ENCODE data around the gene YIPF6.
"Not testable (repeated sequence)": the region's sequence is repeated elsewhere in the genome, so short reads cannot be mapped to it uniquely, and the experiment has no call there.

The YIPF6 gene, protein sequence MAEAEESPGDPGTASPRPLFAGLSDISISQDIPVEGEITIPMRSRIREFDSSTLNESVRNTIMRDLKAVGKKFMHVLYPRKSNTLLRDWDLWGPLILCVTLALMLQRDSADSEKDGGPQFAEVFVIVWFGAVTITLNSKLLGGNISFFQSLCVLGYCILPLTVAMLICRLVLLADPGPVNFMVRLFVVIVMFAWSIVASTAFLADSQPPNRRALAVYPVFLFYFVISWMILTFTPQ

DNA sequence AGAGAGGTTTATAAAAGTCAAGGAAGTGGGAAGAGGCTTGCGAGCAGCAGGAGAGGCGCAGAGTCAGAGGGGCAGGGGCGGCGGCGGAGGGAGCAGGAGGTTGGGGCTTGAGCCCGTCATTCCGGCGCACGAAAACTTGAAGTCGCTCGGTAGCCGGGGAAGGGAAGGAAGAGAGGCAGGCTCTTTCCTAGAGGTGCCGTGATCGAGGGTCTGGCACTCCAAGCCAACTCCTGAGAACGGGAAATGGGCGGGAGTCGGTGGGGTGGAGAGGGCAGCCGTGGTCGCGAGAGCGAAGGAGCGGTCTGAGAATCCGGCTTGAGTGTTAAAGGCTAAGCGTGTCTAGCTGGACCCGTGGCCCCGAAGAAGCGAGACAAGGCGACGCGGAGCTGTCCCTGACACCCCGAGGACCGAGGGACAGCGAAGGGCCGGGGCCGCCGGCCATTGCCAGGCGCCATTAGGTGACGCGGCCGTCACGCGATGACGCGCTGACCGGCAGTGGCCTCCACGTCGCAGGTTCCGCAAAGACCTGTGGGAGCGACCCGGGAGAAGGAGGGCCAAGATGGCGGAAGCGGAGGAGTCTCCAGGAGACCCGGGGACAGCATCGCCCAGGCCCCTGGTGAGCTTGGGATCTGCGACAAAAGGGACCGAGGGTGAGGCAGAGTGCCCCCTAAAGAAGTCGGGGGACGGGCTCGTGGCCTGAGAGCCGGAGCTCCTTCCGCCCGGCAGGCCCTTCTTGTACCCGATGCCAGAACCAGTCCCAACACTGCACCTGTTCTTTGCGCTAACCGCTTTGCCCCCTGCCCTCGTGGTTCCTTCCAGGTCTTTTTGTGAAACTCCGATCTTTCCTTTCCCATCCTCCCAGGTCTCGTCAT lies at the start of gene YIPF6:
YIPF6 (plus strand) TSS at position 544 of the 872 bp plus-strand sequence; CDS start at position 560, 16 bp downstream.
- peak; percentile 67 for DNase-seq

DNA sequence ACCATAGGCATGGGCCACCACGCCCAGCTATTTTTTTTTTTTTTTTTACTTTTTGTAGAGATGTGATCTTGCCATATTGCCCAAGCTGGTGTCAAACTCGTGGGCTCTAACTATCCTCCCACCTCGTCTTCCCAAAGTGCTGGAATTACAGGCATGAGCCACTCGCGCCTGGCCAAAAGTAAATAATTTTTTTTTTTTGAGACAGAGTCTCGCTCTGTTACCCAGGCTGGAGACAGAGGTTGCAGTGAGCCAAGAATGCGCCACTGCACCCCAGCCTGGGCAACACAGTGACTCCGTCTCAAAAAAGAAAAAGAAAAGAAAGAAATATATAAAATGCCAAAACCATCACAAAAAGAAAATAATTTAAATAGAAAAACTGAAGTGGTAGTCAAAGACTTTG lies 47.1 kb upstream of the YIPF6 start:
- no peak for DNase-seq

DNA sequence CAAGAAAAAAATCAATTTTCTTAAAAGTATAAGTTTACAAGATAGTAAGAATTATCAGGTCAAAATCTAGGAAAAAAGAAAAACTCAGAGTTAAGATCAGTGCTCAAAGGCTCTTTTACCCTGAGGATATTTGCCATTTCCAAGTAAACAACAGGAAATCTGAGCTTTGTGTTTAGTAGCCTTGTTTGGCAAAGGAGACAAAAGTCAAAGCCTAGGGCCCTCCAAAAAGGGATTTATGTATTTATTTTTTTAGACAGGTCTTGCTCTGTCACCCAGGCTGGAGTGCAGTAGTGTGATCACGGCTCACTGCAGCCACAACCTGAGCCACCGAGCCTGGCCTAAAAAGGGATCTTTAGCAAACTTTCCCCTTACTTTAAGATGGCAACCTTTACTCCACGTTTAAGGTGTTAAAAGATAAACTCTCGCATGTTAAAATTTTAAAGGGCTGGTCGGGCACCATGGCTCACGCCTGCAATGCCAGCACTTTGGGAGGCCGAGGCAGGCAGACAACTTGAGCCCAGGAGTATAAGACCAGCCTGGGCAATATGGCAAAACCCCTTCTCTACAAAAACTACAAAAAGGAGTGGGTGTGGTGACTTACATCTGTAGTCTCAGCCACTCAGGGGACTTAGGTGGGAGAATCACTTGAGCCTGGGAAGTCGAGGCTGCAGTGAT lies 44.2 kb upstream of the YIPF6 start:
- DNase-seq, result no peak

DNA sequence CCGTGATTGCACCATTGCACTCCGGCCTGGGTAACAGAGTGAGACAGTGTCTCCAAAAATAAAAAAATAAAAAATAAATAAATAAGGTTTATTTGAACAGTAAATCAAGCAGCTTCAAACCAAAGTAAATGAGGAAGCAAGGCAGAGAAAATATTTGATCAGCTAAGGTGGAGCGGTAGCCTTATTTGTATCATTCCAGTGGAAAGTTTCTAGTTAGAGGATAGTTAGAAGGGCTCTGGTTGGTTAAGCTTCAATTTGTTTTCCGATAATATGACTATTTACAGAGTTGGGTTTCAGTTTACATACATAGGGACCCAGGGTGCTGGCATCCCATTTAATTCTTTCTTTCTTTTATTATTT lies 43.7 kb upstream of the YIPF6 start:
- DNase-seq, result no peak

DNA sequence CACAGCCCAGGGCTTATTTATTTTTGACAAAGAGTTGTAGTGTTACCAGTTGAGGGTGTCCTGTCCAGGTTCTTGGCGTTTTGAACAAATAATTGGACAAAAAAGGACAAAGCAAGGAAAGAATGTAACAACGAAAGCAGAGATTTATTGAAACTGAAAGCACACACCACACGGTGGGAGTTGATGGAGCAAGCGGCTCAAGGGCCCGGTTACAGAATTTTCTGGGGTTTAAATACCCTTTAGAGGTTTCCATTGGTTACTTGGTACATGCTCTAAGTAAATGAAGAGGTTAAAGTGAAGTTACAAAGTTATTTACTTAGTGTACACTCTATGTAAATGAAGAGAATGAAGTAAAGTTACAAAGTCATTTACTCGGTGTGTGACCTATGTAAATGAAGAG lies 37.8 kb upstream of the YIPF6 start:
- DNase-seq, result no peak

DNA sequence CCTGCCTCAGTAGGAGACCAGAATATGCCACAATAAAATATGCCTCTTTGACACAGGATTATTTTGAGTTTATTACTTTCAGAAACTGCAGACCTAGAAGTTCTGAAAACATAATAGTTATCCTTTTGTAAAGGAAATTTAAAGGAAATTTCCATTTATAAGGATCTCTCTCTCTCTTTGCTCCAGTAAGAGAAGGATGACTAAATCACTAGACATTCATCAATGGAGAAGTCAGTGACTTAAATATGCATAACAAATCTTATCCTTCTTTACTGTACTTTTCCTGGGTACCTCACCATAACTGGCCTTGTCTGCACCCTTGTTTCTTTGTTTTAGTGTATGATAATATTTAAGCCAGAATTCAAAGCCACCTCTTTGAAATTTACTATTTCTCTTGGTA lies 37.3 kb upstream of the YIPF6 start:
- DNase-seq, result no peak

DNA sequence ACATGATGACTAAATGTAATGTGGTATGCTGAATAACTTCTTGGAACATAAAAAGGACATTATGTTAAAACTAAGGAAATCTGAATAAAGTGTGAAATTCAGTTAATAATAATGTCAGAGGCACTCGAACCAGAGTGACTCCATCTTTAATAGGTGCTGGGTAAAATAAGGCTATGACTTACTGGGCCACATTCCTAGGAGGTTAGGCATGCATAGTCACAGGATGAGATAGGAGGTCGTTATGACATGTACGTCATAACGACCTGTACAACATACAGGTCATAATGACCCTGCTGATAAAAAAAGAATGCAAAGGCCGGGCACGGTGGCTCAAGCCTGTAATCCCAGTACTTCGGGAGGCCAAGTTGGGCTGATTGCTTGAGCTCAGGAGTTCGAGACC lies 36.7 kb upstream of the YIPF6 start:
- DNase-seq, result no peak

DNA sequence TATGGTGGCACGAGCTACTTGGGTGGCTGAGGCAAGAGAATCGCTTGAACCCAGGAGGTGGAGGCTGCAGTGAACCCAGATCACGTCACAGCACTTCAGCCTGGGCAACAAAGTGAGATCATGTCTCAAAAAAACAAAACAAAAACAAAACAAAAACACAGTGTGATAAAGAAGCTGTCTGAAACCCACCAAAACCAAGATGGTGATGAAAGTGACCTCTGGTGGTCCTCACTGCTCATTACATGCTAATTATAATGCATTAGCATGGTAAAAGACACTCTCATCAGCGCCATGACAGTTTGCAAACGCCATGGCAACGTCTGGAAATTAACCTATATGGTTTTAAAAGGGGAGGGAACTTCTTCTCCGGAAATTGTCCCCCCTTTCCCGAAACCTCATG lies 36.2 kb upstream of the YIPF6 start:
- DNase-seq, result no peak

DNA sequence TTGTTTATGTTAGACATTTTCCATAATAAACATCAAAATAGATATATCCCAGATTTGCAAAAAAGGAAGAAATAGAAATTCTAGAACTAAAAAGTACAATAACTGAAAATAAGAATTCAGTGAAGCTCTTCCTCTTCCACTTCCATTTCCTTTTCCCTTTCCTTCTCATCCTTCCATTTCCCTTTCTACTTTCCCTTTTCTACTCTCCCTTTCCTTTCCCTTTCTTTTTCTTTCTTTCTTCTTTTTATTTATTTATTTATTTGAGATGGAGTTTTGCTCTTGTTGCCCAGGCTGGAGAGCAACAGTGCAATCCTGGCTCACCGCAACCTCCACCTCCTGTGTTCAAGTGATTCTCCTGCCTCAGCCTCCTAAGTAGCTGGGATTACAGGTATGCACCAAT lies 35.0 kb upstream of the YIPF6 start:
- DNase-seq, result no peak

DNA sequence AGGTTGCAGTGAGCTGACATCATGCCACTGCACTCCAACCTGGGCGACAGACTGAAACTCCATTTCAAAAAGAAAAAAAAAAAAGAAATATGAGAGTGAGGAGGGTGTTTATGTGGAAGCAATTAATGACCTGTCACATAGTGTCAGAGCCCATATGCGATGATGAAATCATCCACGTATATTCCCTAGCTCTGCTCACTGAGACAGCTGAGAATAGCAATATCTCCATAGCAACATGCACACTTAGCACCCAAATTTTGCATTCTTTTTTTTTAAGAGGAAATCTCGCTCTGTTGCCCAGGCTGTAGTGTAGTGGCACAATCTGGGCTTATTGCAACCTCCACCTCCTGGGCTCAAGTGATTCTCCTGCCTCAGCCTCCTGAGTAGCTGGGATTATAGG lies 34.1 kb upstream of the YIPF6 start:
- no peak for DNase-seq

DNA sequence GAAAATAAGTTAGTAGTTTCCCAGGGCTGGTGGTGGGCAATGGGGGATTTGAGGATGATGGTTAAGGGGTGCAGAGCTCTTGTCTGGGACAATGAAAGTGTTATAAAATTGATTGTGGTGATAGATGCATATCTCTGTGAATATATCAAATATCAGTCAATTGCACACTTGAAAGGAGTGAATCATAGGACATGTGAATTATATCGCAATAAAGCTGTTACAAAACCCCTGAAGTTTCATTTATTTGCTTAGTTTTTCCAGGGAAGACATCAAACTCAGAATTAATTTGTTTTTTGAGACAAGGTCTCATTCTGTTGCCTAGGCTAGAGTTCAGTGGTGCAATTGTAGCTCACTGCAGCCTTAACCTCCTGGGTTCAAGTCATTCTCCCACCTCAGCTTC lies 17.9 kb upstream of the YIPF6 start:
- DNase-seq, result no peak

DNA sequence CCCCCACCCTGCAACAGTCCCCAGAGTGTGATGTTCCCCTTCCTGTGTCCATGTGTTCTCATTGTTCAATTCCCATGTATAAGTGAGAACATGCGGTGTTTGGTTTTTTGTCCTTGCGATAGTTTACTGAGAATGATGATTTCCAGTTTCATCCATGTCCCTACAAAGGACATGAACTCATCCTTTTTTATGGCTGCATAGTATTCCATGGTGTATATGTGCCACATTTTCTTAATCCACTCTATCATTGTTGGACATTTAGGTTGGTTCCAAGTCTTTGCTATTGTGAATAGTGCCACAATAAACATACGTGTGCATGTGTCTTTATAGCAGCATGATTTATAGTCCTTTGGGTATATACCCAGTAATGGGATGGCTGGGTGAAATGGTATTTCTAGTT lies 12.7 kb upstream of the YIPF6 start:
- not testable (repeated sequence) for DNase-seq

DNA sequence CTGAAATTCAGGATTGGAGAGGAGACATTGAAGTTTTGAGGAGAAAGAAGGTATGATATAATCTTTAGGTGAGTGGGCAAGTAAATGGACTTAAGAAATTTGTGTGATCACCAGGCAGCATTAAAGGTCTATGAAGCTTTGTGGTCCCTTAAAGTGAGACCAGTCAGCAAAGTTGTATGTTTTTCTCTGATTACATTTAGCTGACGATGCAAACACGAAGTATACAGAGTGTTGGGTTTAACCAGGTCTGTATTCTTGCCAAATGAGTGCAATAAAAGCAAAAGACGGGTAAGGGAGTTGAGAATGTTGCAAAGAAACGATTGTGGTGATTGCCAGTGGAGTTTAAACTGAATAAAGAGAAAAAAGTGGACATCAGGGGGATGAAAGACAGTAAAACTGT lies 11.6 kb upstream of the YIPF6 start:
- no peak for DNase-seq

DNA sequence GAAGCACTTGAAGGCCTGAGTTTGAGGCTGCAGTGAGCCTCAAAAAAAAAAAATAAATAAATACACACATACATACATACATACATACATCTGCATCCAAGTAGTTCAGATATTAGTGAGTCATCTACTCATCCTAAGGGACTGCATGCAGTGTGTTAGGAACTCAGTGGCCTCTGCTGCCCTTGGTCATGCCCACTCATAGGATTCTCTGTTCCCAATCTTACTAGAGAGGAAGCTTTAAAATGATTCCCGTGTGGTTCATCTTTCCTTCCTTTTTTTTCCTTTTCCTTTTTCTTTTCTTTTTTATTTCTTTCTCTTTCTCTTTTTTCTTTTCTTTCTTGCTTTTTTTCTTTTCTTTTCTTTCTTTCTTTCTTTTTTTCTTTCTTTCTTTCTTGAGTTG lies 10.9 kb upstream of the YIPF6 start:
- no peak for DNase-seq

DNA sequence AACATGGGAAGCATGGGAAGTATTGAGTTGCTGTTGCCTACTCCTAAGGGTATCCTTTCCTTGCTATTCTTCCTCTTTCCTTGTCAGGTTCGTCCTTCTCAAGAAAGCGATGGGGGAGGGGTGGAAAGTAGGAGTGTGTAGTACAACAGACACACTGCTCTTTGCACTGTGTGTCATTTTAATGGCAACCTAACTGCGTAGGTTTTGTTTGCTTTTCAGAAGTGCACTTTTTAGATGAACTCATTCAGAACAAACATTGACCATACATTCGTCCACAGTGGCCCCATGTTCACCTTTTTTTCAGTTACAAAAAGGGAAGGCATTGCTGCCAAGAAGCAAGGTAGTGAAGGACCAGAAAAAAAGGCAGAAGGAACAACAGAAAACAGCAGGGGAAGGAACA lies 10.2 kb upstream of the YIPF6 start:
- no peak for DNase-seq

DNA sequence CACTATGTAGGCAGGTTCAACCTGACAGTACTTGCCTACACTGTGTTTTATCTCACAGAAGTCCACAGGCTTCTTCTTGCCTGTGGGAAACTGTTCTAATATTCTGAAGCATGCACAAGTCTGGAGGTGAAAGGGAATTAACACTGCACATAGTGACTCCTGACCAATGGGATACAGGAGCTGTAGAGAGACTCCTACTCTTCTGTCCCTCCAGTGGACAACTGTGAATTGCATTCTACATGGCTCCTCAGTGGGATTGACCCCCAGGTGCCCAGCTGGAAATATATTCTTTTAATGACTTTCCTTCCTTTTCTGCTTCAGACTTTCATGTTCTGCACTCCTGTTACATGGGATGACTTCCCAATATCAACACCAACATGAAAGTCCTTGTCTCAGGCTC lies 8.2 kb upstream of the YIPF6 start:
- no peak for DNase-seq

DNA sequence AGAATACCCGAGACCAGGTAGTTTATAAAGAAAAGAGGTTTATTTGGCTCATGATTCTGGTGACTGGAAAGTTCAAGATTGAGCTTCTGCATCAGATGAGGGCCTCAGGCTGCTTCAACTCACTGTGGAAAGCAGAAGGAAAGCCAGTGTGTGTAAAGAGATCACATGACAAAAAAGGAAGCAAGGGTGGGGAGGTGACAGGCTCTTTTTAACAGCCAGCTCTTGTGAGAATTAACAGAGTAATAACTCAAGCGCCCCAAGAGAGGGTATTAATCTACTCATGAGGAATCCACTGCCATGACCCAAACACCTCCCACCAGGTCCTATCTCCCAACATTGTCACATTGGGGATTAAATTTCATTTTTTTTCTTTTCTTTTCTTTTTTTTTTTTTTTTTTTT lies 6.3 kb upstream of the YIPF6 start:
- DNase-seq, result no peak

DNA sequence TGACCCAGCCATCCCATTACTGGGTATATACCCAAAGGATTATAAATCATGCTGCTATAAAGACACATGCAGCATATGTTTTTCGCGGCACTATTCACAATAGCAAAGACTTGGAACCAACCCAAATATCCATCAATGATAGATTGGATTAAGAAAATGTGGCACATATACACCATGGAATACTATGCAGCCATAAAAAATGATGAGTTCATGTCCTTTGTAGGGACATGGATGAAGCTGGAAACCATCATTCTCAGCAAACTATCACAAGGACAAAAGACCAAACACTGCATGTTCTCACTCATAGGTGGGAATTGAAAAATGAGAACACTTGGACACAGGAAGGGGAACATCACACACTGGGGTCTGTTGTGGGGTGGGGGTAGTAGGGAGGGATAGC lies 5.1 kb upstream of the YIPF6 start:
- DNase-seq, result not testable (repeated sequence)

DNA sequence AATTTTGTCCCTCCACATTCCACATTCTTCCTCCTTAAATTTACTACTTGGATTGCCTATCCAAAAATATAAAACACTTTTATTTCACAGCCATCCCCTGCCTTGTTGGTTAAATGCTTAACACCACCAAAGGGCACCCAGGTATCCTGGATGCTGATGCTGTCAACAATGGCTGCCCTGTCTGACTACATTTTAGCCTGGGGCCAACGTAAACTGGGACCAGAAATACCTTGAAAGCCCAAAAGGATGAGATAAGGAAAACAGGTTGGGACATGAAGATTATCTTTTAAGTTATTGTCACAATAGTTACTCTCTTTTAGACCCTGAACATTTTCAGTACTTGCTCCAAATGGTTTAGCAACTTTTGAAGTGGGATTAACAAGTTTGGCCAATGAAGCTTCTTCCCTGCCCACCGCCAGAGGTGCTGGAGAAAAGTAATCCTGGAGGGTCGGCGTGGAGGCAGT lies 775 bp upstream of the YIPF6 start:
- no peak for DNase-seq

DNA sequence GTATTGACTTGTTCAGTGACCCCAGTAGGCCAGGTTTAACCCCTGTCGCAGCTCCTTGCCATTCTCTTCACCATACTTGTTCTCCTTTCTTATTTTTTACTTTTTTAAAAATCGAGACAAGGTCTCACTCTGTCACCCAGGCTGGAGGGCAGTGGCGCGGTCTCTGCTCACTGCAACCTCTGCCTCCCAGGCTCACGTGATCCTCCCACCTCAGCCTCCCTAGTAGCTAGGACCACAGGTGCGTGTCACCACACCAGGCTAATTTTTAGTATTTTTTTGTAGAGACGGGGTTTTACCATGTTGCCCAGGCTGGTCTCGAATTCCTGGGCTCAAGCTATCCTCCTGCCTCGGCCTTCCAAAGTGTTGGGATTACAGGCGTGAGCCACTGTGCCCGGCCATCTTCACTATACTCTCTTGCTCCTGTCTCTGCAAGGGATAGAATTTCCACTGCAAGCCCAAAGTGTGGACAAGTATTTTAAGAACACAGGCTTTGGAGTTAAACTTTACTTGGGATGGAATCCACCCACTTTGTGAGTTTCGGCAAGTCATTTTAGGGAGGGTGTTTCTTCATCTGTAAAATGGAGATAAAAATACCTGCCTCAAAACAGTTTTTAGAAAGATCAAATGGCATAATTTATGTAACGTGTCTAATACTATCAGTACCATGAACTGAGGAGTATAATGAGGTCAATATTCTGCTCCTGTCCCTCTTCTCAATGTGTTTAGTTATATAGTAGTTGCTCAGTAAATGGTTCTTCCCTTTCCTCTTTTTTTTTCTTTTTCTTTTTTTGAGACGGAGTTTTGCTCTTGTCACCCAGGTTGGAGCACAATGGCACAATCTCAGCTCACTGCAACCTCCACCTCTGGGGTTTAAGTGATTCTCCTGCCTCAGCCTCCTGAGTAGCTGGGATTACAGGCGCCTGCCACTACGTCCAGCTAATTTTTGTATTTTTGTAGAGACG lies 973 bp downstream of the YIPF6 start:
- DNase-seq, result no peak

DNA sequence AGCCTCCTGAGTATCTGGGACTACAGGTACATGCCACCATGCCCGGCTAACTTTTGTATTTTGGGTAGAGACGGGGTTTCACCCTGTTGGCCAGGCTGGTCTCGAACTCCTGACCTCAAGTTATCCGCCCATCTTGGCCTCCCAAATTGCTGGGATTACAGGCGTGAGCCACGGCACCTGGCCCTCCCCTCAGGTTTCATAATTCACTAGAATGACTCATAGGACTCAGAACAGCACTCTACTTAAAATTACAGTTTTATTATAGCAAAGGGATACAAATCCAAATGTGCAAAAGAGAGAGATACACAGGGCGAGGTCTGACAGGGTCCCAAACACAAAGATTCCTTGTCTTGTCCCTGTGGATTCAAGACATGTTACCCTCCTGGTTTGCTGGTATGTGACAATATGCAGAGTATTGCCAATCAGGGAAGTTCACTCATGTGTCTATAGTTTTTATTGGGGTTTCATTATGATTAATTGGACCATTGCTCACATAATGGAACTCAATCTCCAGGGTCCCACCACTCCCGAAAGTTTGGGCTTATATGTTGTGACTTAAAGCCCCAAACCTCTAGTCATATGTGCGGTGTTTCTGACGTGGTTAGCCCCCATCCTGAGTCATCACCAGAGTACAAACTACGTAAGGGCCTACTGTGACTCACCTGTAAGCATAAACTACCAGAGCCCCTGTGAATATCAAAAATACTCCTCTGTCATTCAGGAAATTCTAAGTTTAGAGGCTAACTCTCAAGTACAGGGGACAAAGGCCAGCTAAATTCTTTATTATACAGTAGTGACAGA lies 5.2 kb downstream of the YIPF6 start:
- DNase-seq, result peak; percentile 32

DNA sequence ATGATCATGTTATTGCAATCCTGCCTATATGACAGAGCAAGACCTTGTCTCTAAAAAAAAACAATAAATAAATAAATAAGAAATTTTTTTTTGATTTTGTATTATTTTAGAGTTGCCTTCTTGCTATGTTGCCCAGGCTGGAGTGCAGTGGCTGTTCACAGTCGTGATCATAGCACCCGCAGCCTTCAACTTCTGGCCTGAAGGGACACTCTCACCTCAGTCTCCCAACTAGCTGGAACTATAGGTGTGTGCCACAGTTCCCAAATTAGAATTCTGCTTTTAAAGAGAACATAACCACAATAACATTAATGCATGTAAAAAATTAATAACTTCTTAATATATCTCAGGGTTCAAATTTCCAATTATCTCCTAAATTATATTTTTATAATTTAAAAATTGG lies 7.8 kb downstream of the YIPF6 start:
- DNase-seq, result no peak
